Measurements from ENCODE around the gene TTC39B. TPM values are rescaled to one million over a fixed set of nuclear protein-coding genes. Genes with fewer than 3 reads are reported as not detected.

Gene TTC39B
- total and polyA plus RNA-seq, 2 of the 8 experiments (the other 6 are each of a cell fraction or from before 2014, with no cell fraction given) = 1.6 to 10.9 TPM

DNA sequence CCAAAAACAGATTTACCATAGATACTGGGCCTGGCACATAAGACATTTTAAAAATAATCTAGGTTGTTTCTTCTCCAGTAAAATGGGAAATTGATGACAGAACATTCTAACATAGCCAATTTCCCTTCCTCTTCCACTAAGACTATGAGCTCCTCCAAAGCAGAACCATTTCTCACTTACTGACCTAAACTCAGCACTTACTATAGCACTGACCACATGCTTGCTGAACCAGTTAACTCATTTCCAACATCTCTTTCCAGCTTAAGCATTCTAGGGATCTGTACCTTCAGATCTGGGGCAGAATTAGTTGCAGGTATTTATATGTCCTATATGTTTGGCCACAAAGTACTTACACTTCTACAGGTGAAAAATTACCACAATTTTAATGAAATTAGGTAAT lies 58.9 kb downstream of the TTC39B start:
- no peak overlapping the region for H3K27ac ChIP-seq (ENCODE audit: low read depth, low read length)
- POLR2A ChIA-PET (ENCODE audit: partially characterized antibody) = no interaction called here
- no peak overlapping the region for H3K18ac ChIP-seq (ENCODE audit: extremely low read depth, low read length)
- H4K5ac ChIP-seq (ENCODE audit: insufficient read length, low read depth, low read length) = no peak overlapping the region
- no peak overlapping the region for H3K4ac ChIP-seq (replicated peaks; ENCODE audit: insufficient read length, low read depth, low read length)
- no peak overlapping the region for H4K91ac ChIP-seq (replicated peaks; ENCODE audit: insufficient read length, low read length)
- H3K14ac ChIP-seq (ENCODE audit: insufficient read length) = no peak overlapping the region
- H2AK5ac ChIP-seq (ENCODE audit: low read depth, low read length) = no peak overlapping the region
- no peaks in the 10 kb centered on the region for H3K27me3 ChIP-seq (replicated peaks in 1 of 4; ENCODE audit: control insufficient read depth in 3 of 4, extremely low read depth in 1 of 4, insufficient read depth in 3 of 4, low read length in 3 of 4)
- no peaks in the 10 kb centered on the region for H3K23me2 ChIP-seq (ENCODE audit: low read depth, low read length)
- CTCF ChIA-PET (ENCODE audit: partially characterized antibody) = interaction anchor here (0.5 to 2.4 kb wide), 4 partner anchors 16 to 189 kb away, joined by 3 to 10 read pairs (median 3); no protein-coding TSS in a partner anchor
- H3K4me1 ChIP-seq (replicated peaks in 1 of 4; ENCODE audit: control insufficient read depth in 3 of 4, insufficient read depth in 4 of 4, low read length in 3 of 4) = peaks cover 2 to 8% (median 6%) of the 10 kb centered on the region in 4 experiments; a peak in 5 of 7 replicates
- no peak for DNase-seq (ENCODE audit: low read depth in 1 of 2, low spot score in 2 of 2)
- no peak overlapping the region for H3K56ac ChIP-seq (replicated peaks; ENCODE audit: insufficient read length, low read depth, low read length)
- H2AFZ ChIP-seq (ENCODE audit: low read length) = no peak overlapping the region
- no peak overlapping the region for H2BK5ac ChIP-seq (ENCODE audit: low read depth, low read length)
- no peak for FAIRE-seq
- H2BK12ac ChIP-seq (ENCODE audit: low read depth, low read length) = no peak overlapping the region
- no peak overlapping the region for H4K8ac ChIP-seq (ENCODE audit: extremely low read depth, insufficient read depth, low read length)
- H3K9me3 ChIP-seq (ENCODE audit: insufficient read depth in 2 of 2, low read depth in 1 of 2, low read length in 1 of 2) = no peaks in the 10 kb centered on the region; a peak in 1 of 4 replicates
- no peaks in the 10 kb centered on the region for H3K79me2 ChIP-seq (ENCODE audit: control insufficient read depth in 1 of 2, insufficient read depth in 2 of 2, low read length in 2 of 2)
- no peaks in the 10 kb centered on the region for H4K20me1 ChIP-seq (replicated peaks in 1 of 2; ENCODE audit: control insufficient read depth in 1 of 2, insufficient read depth in 2 of 2, low read length in 2 of 2)
- H2BK20ac ChIP-seq (ENCODE audit: low read length) = no peak overlapping the region
- no peak overlapping the region for H3K4me2 ChIP-seq (ENCODE audit: insufficient read depth in 1 of 2, low read depth in 2 of 2, low read length in 2 of 2)
- H3K79me1 ChIP-seq (ENCODE audit: low read depth, low read length) = no peaks in the 10 kb centered on the region; the same call in 1 of the 2 replicates
- no peak overlapping the region for H3K23ac ChIP-seq (ENCODE audit: insufficient read length)
- no peaks in the 10 kb centered on the region for H3K36me3 ChIP-seq (ENCODE audit: control insufficient read depth in 2 of 4, insufficient read depth in 4 of 4, low read length in 3 of 4)
- H3K4me3 ChIP-seq (ENCODE audit: extremely low read depth in 1 of 4, insufficient read depth in 2 of 4, low read depth in 3 of 4, low read length in 4 of 4) = no peak overlapping the region
- no peak overlapping the region for H3K9ac ChIP-seq (replicated peaks in 1 of 4; ENCODE audit: extremely low read depth in 1 of 4, low read depth in 3 of 4, low read length in 3 of 4)
- no peak overlapping the region; the same call in 1 of the 2 replicates for H2BK15ac ChIP-seq (ENCODE audit: low read length)
- peak overlapping the region; percentile 52 for H2BK120ac ChIP-seq (replicated peaks; ENCODE audit: low read depth, low read length)
- TF ChIP-seq SIRT6 (IDR thresholded peaks at IDR 0.05; ENCODE audit: low read length) (no peak), TEAD4 (IDR thresholded peaks at IDR 0.05; ENCODE audit: low read depth, low read length) (no peak), BCL11A (IDR thresholded peaks at IDR 0.05; ENCODE audit: low read depth in 2 of 2, low read length in 2 of 2) (no peak), NANOG (IDR thresholded peaks at IDR 0.05; ENCODE audit: insufficient read depth, low read depth, low read length, poor library complexity, severe bottlenecking) (no peak), POLR2AphosphoS5 (IDR thresholded peaks at IDR 0.05; ENCODE audit: low read depth, low read length) (no peak), ZNF274 (IDR thresholded peaks at IDR 0.05; ENCODE audit: borderline replicate concordance, extremely low read depth, low read length) (no peak), CTBP2 (IDR thresholded peaks at IDR 0.05; ENCODE audit: borderline replicate concordance, insufficient read depth, insufficient read length, low read length) (no peak), JUND (IDR thresholded peaks at IDR 0.05; ENCODE audit: low read length) (no peak), TCF12 (IDR thresholded peaks at IDR 0.05; ENCODE audit: low read depth, low read length) (no peak), SAP30 (IDR thresholded peaks at IDR 0.05; ENCODE audit: insufficient read depth, insufficient replicate concordance, low read length) (no peak), YY1 (IDR thresholded peaks at IDR 0.05; ENCODE audit: low read depth, low read length) (no peak), SRF (IDR thresholded peaks at IDR 0.05; ENCODE audit: low read depth, low read length) (no peak), HDAC6 (IDR thresholded peaks at IDR 0.05; ENCODE audit: low read depth, low read length) (no peak), NRF1 (IDR thresholded peaks at IDR 0.05; ENCODE audit: low read depth, low read length) (no peak), RXRA (IDR thresholded peaks at IDR 0.05; ENCODE audit: insufficient read depth, low read depth, low read length) (no peak)
- TF ChIP-seq, protein P1, sequence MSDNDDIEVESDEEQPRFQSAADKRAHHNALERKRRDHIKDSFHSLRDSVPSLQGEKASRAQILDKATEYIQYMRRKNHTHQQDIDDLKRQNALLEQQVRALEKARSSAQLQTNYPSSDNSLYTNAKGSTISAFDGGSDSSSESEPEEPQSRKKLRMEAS (IDR thresholded peaks at IDR 0.05) = no peak

Data from H1 (cell line).